ENCODE measurements around the gene PRKG1. TPM values are rescaled to one million over a fixed set of nuclear protein-coding genes. Genes with fewer than 3 reads are reported as not detected.
"Not testable (repeated sequence)": the region's sequence is repeated elsewhere in the genome, so short reads cannot be mapped to it uniquely, and the experiment has no call there.

Gene PRKG1
- total RNA-seq, 1 donor from 2014 or later, result 4.6 TPM

- H3K36me3 Mint-ChIP-seq (ENCODE audit: insufficient read depth), result no peaks in the 10 kb centered on the region
- no peaks in the 10 kb centered on the region for H3K27me3 Mint-ChIP-seq
- no peaks in the 10 kb centered on the region for H3K4me1 Mint-ChIP-seq (ENCODE audit: low read depth)
- no peak overlapping the region for H3K27ac Mint-ChIP-seq
- no peak for TF ChIP-seq CTCF (IDR thresholded peaks at IDR 0.05; ENCODE audit: unreplicated experiment)
- H3K9me3 Mint-ChIP-seq (ENCODE audit: low read depth), result peaks cover 6% of the 10 kb centered on the region
- DNase-seq (ENCODE audit: low spot score, unreplicated experiment), result no peak
- H3K4me3 Mint-ChIP-seq (ENCODE audit: low read depth), result no peak overlapping the region
Measured at GRCh38 chr10:52226197-52226847, 1152.0 kb downstream of the PRKG1 start.

GRCh38 chr10:52228556-52228955 is 1154.3 kb downstream of the PRKG1 start:
- Mint-ChIP-seq H3K9me3 (ENCODE audit: low read depth) (peaks cover 6% of the 10 kb centered on the region), H3K4me1 (ENCODE audit: low read depth) (peaks cover 2% of the 10 kb centered on the region), H3K27ac (no peak overlapping the region), H3K4me3 (ENCODE audit: low read depth) (no peak overlapping the region), H3K36me3 (ENCODE audit: insufficient read depth) (no peaks in the 10 kb centered on the region), H3K27me3 (no peaks in the 10 kb centered on the region)
- TF ChIP-seq CTCF (IDR thresholded peaks at IDR 0.05; ENCODE audit: unreplicated experiment), result no peak
- DNase-seq (ENCODE audit: low spot score, unreplicated experiment), result no peak

GRCh38 chr10:52229291-52229931 is 1155.1 kb downstream of the PRKG1 start:
- Mint-ChIP-seq H3K36me3 (ENCODE audit: insufficient read depth) (no peaks in the 10 kb centered on the region), H3K27me3 (no peaks in the 10 kb centered on the region), H3K9me3 (ENCODE audit: low read depth) (peaks cover 6% of the 10 kb centered on the region), H3K4me1 (ENCODE audit: low read depth) (peaks cover 2% of the 10 kb centered on the region), H3K4me3 (ENCODE audit: low read depth) (no peak overlapping the region), H3K27ac (no peak overlapping the region)
- DNase-seq (ENCODE audit: low spot score, unreplicated experiment), result no peak
- no peak for TF ChIP-seq CTCF (IDR thresholded peaks at IDR 0.05; ENCODE audit: unreplicated experiment)

DNA sequence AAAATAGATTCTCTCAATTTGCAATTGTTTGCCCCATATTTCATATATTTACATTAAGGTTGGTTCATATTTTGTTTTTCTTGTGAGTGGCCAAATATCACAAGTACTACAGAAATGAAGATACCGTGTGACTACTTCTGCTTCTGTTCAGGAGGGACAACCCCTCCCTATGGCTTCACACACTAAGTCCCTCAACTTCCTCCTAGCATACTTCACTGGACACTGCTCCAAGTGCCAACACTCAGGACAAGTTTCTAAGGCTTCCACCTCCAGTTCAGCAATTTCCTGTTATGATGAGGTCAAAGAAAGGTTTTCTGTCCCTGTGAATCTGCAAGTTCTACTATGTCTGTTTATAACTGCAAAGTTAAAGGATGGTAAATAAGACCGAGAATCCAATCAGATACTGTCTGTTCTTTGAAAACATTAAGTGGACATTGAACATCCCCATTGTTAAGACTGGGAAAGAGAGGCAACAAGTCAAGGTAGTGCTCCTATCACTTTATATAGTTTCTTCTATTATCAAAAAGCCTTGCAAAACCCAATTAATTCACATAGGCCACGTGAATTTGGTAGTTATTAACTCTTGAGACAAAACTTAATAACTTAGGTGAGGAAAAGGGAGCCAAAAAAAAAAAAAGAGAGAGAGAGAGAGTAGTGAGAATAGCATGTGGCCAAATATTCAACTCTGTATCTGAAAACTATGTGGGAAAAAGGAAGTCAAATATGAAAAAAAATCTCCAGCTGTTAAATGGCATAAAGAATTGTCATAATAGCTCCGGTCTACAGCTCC is 1158.5 kb downstream of the PRKG1 start:
- peak overlapping the region; percentile 76 for H3K27ac Mint-ChIP-seq
- no peaks in the 10 kb centered on the region for H3K36me3 Mint-ChIP-seq (ENCODE audit: insufficient read depth)
- TF ChIP-seq CTCF (IDR thresholded peaks at IDR 0.05; ENCODE audit: unreplicated experiment), result no peak
- peak overlapping the region; percentile 74 for H3K4me3 Mint-ChIP-seq (ENCODE audit: low read depth)
- no peak for DNase-seq (ENCODE audit: low spot score, unreplicated experiment)
- peaks cover 2% of the 10 kb centered on the region for H3K4me1 Mint-ChIP-seq (ENCODE audit: low read depth)
- H3K27me3 Mint-ChIP-seq, result no peaks in the 10 kb centered on the region
- no peaks in the 10 kb centered on the region for H3K9me3 Mint-ChIP-seq (ENCODE audit: low read depth)

DNA sequence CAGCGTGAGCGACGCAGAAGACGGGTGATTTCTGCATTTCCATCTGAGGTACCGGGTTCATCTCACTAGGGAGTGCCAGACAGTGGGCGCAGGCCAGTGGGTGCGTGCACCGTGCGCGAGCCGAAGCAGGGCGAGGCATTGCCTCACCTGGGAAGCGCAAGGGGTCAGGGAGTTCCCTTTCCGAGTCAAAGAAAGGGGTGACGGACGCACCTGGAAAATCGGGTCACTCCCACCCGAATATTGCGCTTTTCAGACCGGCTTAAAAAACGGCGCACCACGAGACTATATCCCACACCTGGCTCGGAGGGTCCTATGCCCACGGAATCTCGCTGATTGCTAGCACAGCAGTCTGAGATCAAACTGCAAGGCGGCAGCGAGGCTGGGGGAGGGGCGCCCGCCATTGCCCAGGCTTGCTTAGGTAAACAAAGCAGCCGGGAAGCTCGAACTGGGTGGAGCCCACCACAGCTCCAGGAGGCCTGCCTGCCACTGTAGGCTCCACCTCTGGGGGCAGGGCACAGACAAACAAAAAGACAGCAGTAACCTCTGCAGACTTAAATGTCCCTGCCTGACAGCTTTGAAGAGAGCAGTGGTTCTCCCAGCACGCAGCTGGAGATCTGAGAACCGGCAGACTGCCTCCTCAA is 1159.2 kb downstream of the PRKG1 start:
- not testable (repeated sequence) for H3K36me3 Mint-ChIP-seq (ENCODE audit: insufficient read depth); DNase-seq (ENCODE audit: low spot score, unreplicated experiment); H3K9me3 Mint-ChIP-seq (ENCODE audit: low read depth); H3K4me1 Mint-ChIP-seq (ENCODE audit: low read depth); H3K27me3 Mint-ChIP-seq
- Mint-ChIP-seq H3K27ac (peak overlapping the region; percentile 76), H3K4me3 (ENCODE audit: low read depth) (peak overlapping the region; percentile 74)

Data from progenitor cell of endocrine pancreas (in vitro differentiated cells).